Bladder microvascular endothelial cell (primary cell): Measurements from ENCODE around the gene ADGRG1. TPM values are rescaled to one million over a fixed set of nuclear protein-coding genes. Genes with fewer than 3 reads are reported as not detected.

Experiments
- total RNA-seq: library from RNA; depleted of rRNA; stranded (reverse); fragments of >200 nt; gene quantifications from 2 replicates; pipeline ENCODE4 v1.2.3, GENCODE V29; 2014

The ADGRG1 gene
- 30.1 and 33.0 TPM in 2 replicates for total RNA-seq

GRCh38 chr16:57628008-57628781 is at the start of gene ADGRG1:
Gene ADGRG1, plus strand, starts transcription at chr16:57628630. Its CDS starts 21,658 bp downstream, at chr16:57650288.

GRCh38 chr16:57668263-57668571 is 39.8 kb downstream of the ADGRG1 start, which contains the start of gene ADGRG3:
Gene ADGRG3, plus strand, starts transcription at chr16:57668306. Its CDS starts 42 bp downstream, at chr16:57668348.

GRCh38 chr16:57694725-57695679 is 66.6 kb downstream of the ADGRG1 start, which contains the start of gene DRC7:
Gene DRC7, plus strand, starts transcription at chr16:57694806. Its CDS starts 3,144 bp downstream, at chr16:57697950.

Other genes with a start within 250 kb of the ADGRG1 start
- gene CCL17, start 223.9 kb upstream of the ADGRG1 start, total RNA-seq = not detected in 2 replicates
- gene CIAPIN1, start 181.2 kb upstream of the ADGRG1 start, total RNA-seq = 81.4 and 88.7 TPM in 2 replicates
- 33.5 and 64.8 TPM in 2 replicates for gene COQ9, start 181.2 kb upstream of the ADGRG1 start, total RNA-seq
- gene POLR2C, start 166.0 kb upstream of the ADGRG1 start, total RNA-seq = 77.7 and 111 TPM in 2 replicates
- gene DOK4, start 142.1 kb upstream of the ADGRG1 start, total RNA-seq = 9.9 and 16.6 TPM in 2 replicates
- 11.7 and 20.0 TPM in 2 replicates for gene CCDC102A, start 92.1 kb upstream of the ADGRG1 start, total RNA-seq
- not detected in 2 replicates for gene ADGRG5, start 86.0 kb upstream of the ADGRG1 start, total RNA-seq
- gene ADGRG3, start 39.7 kb downstream of the ADGRG1 start, total RNA-seq = 0.16 and 1.8 TPM in 2 replicates
- gene DRC7, start 66.2 kb downstream of the ADGRG1 start, total RNA-seq = 0.25 TPM in 1 of 2 replicates, not detected in the other
- 21.4 and 32.9 TPM in 2 replicates for gene KATNB1, start 107.1 kb downstream of the ADGRG1 start, total RNA-seq
- 37.9 and 76.0 TPM in 2 replicates for gene KIFC3, start 173.9 kb downstream of the ADGRG1 start, total RNA-seq